ENCODE measurements around the gene SH3GL3.

DNA sequence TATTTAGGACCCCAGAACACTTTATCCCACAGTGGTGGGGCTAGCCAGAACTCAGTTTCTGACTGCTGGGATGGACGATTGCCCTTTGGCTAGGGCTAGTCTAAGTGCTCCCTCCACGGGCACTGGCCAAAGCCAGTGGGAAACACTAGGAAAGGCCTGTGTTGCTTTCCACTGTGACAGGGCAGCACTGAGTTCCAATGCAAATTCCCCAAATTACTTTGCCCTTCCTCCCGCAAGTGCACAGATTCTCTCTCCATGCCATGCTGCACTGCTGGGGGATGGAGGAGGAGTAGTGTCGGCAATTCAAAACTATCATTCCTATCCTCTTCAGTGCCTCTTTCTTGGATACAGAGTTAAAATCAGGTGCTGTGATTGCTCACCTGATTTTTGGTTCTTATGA is 100.0 kb downstream of the SH3GL3 start:
- TF ChIP-seq, protein P1, sequence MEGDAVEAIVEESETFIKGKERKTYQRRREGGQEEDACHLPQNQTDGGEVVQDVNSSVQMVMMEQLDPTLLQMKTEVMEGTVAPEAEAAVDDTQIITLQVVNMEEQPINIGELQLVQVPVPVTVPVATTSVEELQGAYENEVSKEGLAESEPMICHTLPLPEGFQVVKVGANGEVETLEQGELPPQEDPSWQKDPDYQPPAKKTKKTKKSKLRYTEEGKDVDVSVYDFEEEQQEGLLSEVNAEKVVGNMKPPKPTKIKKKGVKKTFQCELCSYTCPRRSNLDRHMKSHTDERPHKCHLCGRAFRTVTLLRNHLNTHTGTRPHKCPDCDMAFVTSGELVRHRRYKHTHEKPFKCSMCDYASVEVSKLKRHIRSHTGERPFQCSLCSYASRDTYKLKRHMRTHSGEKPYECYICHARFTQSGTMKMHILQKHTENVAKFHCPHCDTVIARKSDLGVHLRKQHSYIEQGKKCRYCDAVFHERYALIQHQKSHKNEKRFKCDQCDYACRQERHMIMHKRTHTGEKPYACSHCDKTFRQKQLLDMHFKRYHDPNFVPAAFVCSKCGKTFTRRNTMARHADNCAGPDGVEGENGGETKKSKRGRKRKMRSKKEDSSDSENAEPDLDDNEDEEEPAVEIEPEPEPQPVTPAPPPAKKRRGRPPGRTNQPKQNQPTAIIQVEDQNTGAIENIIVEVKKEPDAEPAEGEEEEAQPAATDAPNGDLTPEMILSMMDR (IDR thresholded peaks at IDR 0.05), result no peak
- TF ChIP-seq POLR2A (IDR thresholded peaks at IDR 0.05), result no peak

Measured in lower leg skin (tissue), 3 donors.